GM21717 (cell line): ENCODE measurements around the gene JARID2.

Experiments
- ATAC-seq: cut with Tn5 transposase; IDR thresholded peaks from one replicate; pipeline ENCODE4 v1.9.1; 2021; ENCODE audit warnings: mild to moderate bottlenecking, moderate library complexity; ENCODE audit not compliant: unreplicated experiment

JARID2 gene

GRCh38 chr6:15481390-15482291 is 235.8 kb downstream of the JARID2 start:
- ATAC-seq, result no peak

DNA sequence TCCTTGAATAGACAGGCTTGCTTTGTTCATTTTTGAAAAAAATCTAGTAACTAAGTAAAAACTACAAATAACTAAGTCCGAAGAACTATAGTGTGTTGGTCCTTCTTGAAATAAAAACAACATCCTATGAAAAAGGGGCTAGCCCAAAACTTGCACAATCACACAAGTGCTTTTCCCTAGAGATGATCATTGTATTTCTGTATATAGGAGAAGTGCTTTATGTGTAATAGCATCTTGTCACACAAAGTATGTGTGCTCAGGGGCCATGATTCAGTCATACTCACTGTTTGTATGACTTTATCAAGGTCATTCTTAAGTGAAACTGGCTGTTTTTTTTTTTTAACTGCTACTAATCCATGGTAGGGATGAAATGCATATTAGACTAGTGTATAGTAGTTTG is 237.2 kb downstream of the JARID2 start:
- no peak for ATAC-seq

- no peak for ATAC-seq
Measured at GRCh38 chr6:15484140-15484539, 238.3 kb downstream of the JARID2 start.

- ATAC-seq, result no peak
Measured at GRCh38 chr6:15484821-15485220, 239.0 kb downstream of the JARID2 start.

GRCh38 chr6:15485936-15486335 is 240.1 kb downstream of the JARID2 start:
- ATAC-seq, result no peak

GRCh38 chr6:15487262-15487661 is 241.4 kb downstream of the JARID2 start:
- ATAC-seq, result no peak

DNA sequence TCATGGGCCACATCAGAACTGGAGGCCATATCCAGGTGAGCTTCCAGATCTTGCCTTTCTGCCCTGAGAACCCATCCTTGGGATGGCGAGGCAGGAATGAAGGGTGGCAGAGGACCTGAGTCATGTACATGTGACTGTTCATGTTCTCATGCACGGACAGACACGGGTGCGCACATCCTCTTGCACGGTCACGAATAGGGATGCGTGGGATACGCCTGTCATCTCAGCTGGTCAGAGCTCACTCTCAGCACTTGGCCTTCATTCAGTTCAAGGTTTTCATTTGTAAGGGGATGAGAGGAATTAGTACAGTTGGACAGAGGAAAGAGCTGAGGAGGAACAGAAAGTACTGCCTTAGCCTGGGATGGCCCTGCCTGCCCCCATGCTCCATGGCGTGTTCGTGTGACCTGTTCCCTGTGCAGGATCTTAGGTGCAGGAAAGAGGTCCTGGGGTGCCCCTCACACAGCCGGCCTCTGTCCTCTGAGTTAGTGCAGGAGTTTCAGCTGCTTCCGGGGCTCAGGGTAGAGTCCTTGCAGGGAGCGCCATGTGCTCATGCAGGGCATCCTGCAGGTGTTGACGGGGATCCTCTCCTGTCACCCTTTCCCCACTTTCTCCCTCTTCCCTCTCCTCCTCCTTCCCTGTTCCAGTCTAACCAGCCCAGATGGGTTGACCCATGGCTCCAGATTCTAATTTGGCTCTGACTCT is 243.5 kb downstream of the JARID2 start:
- no peak for ATAC-seq

- ATAC-seq, result no peak
Measured at GRCh38 chr6:15490242-15491100, 244.6 kb downstream of the JARID2 start.

- no peak for ATAC-seq
Measured at GRCh38 chr6:15491255-15491985, 245.6 kb downstream of the JARID2 start.

DNA sequence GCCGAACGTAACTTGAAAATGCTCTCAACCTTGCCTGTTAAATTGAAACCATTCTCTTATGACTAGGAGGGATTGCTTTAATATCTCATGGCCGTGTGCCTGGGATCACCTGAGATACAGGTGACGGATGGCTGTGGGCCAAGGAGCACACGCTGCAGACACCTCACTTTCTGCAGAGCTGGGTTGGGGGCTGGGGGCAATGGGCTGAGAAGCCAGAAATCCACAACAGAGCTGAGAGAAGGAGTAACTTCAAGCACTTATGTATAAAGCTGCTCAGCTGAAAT is 246.1 kb downstream of the JARID2 start:
- ATAC-seq, result no peak

DNA sequence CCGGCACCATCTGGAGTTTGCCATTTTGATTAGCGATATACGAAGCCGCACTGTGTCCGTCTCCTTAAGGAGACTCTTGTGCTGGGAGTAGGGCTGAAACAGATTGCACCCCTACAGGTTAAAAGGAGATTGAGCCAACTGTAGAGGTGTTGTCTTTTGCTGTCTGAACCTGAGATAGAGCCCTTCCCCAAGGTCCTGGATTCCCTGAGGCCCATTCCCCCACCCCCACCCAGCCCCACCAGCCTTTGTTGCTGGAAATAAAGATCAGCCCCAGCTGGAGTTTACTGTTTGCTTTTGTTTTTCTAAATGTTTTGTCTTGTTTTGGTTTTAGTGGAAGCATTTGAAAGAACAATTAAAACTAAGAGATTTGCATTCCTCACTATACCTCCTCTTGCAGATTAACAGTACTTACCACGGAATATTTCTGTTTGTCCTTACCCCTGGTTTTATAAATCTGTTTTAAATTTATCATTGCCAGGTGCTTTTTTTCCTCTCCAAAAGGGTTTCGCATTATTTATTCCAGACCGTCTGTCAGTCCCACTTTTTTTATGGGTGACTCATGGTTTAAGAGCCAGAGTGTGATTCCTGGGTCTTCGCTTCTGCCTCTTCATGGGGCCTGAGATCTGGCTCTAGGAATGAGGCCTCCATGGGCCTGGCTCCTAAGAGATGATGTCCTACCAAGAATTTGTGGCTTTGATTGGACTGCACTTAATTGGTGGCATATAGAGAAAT is 247.7 kb downstream of the JARID2 start:
- no peak for ATAC-seq

- no peak for ATAC-seq
Measured at GRCh38 chr6:15495375-15495901, 249.6 kb downstream of the JARID2 start.

GRCh38 chr6:15496345-15497131 is 250.7 kb downstream of the JARID2 start:
- ATAC-seq, result no peak

DNA sequence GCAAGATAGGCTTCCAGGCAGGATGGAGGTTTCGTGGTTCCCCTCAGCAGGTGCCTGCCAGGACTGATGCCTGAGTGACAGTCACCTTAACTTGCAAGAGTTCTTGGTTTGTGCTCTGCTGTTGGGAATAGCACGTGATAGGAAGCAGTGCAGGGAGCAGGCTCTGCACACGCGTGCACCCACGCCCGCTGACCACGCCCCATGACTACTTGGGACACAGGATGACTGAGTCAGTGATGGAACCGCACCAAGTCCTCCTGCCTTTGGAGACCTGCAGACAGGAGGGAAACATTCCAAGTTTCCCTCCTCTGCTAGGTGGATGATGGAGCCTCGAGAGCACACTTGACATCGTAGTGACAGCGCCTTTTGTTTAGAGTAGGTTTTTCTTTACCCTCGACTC is 252.8 kb downstream of the JARID2 start:
- ATAC-seq, result no peak

DNA sequence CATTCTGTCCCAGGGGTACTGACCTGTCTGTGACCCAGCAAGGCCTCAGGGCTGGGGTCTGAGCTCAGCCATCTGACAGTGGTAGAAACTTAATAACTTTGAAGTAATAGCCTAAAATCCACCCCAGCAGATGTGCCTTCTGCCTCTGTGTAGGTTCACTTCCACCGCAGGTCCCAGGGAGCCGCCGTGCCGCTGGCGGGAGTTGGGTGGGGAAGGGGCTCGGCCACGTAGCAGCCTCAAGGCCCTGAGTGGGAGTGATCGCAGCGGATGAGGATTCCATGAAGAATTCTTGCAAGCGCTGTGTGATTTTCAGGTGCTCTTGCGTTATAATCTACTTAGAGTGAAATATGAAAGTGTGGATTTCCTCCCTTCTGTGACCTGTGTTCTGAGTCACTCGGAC is 253.3 kb downstream of the JARID2 start:
- no peak for ATAC-seq

GRCh38 chr6:15499591-15499990 is 253.7 kb downstream of the JARID2 start:
- ATAC-seq, result no peak

DNA sequence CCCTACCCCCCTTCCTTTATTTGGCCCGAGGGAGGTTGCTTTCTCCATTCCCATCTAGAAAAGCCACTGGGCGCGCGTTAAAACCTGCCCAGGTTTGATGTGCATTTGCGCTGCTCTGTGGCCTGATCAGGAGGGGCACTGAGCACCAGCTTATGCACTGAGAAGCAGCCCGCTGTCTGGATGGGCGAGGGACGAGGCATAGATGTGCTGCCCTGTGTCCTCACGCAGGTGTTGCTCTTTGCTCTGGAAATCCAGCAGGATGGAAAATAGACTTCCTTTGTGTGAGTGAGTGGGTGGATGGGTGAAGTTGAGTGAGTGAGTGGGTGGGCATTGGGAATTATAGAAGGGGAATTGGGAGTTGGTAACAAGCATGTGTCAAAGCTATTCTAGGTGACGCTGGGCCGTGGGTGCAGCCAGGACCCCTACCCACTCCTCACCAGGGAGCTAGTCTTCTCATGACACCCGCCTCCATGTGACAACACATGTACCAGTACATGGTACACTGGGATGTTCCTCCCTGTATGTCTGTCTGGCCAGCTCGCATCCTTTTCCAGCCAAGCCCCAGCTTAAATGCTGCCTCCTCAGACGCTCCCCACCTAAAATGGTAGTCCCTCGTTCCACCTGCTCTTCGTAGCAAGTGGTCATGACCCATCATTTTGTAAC is 254.3 kb downstream of the JARID2 start:
- no peak for ATAC-seq
